Measurements from ENCODE around the gene PTH1R. TPM values are rescaled to one million over a fixed set of nuclear protein-coding genes. Genes with fewer than 3 reads are reported as not detected.

Gene PTH1R
- total RNA-seq, 1 experiment from 2014 or later: 0.32 TPM

- Histone ChIP-seq H3K9me3 (ENCODE audit: control insufficient read depth in 1 of 2, insufficient read depth in 1 of 2, low read depth in 1 of 2, low read length in 2 of 2) (no peaks in the 10 kb centered on the region), H3K27me3 (ENCODE audit: insufficient read depth, low read length) (no peaks in the 10 kb centered on the region), H3K79me2 (ENCODE audit: insufficient read depth, low read length) (no peaks in the 10 kb centered on the region), H3K4me1 (ENCODE audit: control insufficient read depth in 1 of 2, insufficient read depth in 2 of 2, low read length in 2 of 2) (no peaks in the 10 kb centered on the region), H3K36me3 (ENCODE audit: control insufficient read depth in 1 of 2, insufficient read depth in 2 of 2, low read length in 2 of 2) (no peaks in the 10 kb centered on the region), H3K9me2 (ENCODE audit: insufficient read depth) (no peaks in the 10 kb centered on the region), H3K4me3 (replicated peaks in 1 of 2; ENCODE audit: low read depth in 1 of 2, low read length in 2 of 2) (no peak overlapping the region), H3K4me2 (ENCODE audit: low read length) (no peak overlapping the region), H3K27ac (ENCODE audit: low read depth, low read length) (no peak overlapping the region), H4K20me1 (ENCODE audit: insufficient read depth) (no peaks in the 10 kb centered on the region), H3K9ac (ENCODE audit: low read length) (no peak overlapping the region), H2AFZ (ENCODE audit: low read depth, low read length, poor library complexity, severe bottlenecking) (no peak overlapping the region)
- BruUV-seq (replicated peaks): no TSS peak
- ATAC-seq (peak; percentile 86), DNase-seq (ENCODE audit: low read depth, low spot score) (no peak)
- intact Hi-C loops (cut with micrococcal nuclease): loop anchor here (1.0 to 5.0 kb wide), 3 partner anchors 28 to 505 kb away; no protein-coding TSS in a partner anchor
- CTCF ChIA-PET: interaction anchor here (1.5 to 2.3 kb wide), 2 partner anchors 28 to 42 kb away, joined by 5 to 7 read pairs; no protein-coding TSS in a partner anchor
- POLR2A ChIA-PET: no interaction called here
- RAD21 ChIA-PET (ENCODE audit: low non-redundant PET in 1 of 2, low total read pairs in 2 of 2, uncharacterized antibody in 2 of 2, unreplicated experiment in 2 of 2): interaction anchor here in 1 of 2 experiments (0.9 kb wide), 1 partner anchor 25 kb away, joined by 3 read pairs; no protein-coding TSS in a partner anchor
- TF ChIP-seq MAX (IDR thresholded peaks at IDR 0.05): no peak
- no peak for TF ChIP-seq ZFX (IDR thresholded peaks at IDR 0.05)
- peak; percentile 81 for TF ChIP-seq RAD21 (IDR thresholded peaks at IDR 0.05; ENCODE audit: low read depth)
- peak; percentile 93 to 95 (median 94) for TF ChIP-seq CTCF (IDR thresholded peaks at IDR 0.05 in 2 of 3, conservative IDR thresholded peaks at IDR 0.05 in 1 of 3; ENCODE audit: borderline replicate concordance in 1 of 3, insufficient read depth in 1 of 3, low read depth in 2 of 3, low read length in 2 of 3)
Measured at GRCh38 chr3:46866720-46867549, 10.6 kb upstream of the PTH1R start.

- H3K79me2 ChIP-seq (ENCODE audit: insufficient read depth, low read length): no peaks in the 10 kb centered on the region
- H3K4me3 ChIP-seq (replicated peaks in 1 of 2; ENCODE audit: low read depth in 1 of 2, low read length in 2 of 2): no peak overlapping the region
- no peak overlapping the region for H3K9ac ChIP-seq (ENCODE audit: low read length)
- H3K27ac ChIP-seq (ENCODE audit: low read depth, low read length): no peak overlapping the region
- no peaks in the 10 kb centered on the region for H3K27me3 ChIP-seq (ENCODE audit: insufficient read depth, low read length)
- BruUV-seq (replicated peaks): no TSS peak
- no peak overlapping the region for H3K4me2 ChIP-seq (ENCODE audit: low read length)
- H4K20me1 ChIP-seq (ENCODE audit: insufficient read depth): no peaks in the 10 kb centered on the region
- ATAC-seq (no peak), DNase-seq (ENCODE audit: low read depth, low spot score) (no peak)
- H2AFZ ChIP-seq (ENCODE audit: low read depth, low read length, poor library complexity, severe bottlenecking): no peak overlapping the region
- no peak for TF ChIP-seq POLR2A (IDR thresholded peaks at IDR 0.05; ENCODE audit: borderline replicate concordance, extremely low read depth, insufficient read depth, insufficient read length)
- no peak for TF ChIP-seq MAX (IDR thresholded peaks at IDR 0.05)
- no peak for TF ChIP-seq EZH2 (IDR thresholded peaks at IDR 0.05)
- no peak for TF ChIP-seq ELF1 (IDR thresholded peaks at IDR 0.05; ENCODE audit: borderline replicate concordance, low read depth)
- TF ChIP-seq EGR1 (IDR thresholded peaks at IDR 0.05; ENCODE audit: low read depth): no peak
- H3K36me3 ChIP-seq (ENCODE audit: control insufficient read depth in 1 of 2, insufficient read depth in 2 of 2, low read length in 2 of 2): no peaks in the 10 kb centered on the region
- CTCF ChIA-PET: interaction anchor here (1.5 to 2.3 kb wide), 2 partner anchors 27 to 42 kb away, joined by 5 to 7 read pairs; no protein-coding TSS in a partner anchor
- POLR2A ChIA-PET: no interaction called here
- intact Hi-C loops (cut with micrococcal nuclease): loop anchor here (2.0 to 5.0 kb wide), 2 partner anchors 41 to 505 kb away; no protein-coding TSS in a partner anchor
- RAD21 ChIA-PET (ENCODE audit: low non-redundant PET in 1 of 2, low total read pairs in 2 of 2, uncharacterized antibody in 2 of 2, unreplicated experiment in 2 of 2): interaction anchor here in 1 of 2 experiments (0.9 kb wide), 1 partner anchor 25 kb away, joined by 3 read pairs; no protein-coding TSS in a partner anchor
- H3K9me3 ChIP-seq (ENCODE audit: control insufficient read depth in 1 of 2, insufficient read depth in 1 of 2, low read depth in 1 of 2, low read length in 2 of 2): no peaks in the 10 kb centered on the region
- H3K4me1 ChIP-seq (ENCODE audit: control insufficient read depth in 1 of 2, insufficient read depth in 2 of 2, low read length in 2 of 2): no peaks in the 10 kb centered on the region
- H3K9me2 ChIP-seq (ENCODE audit: insufficient read depth): no peaks in the 10 kb centered on the region
Measured at GRCh38 chr3:46867550-46867898, 10.0 kb upstream of the PTH1R start.

Data from HCT116 (cell line).